Measurements from ENCODE around the gene RGS16.

RGS16 gene

GRCh38 chr1:182651339-182651724 lies 47.1 kb upstream of the RGS16 start:
- Histone ChIP-seq H3K27ac (ENCODE audit: low read length) (no peak overlapping the region), H3K9ac (ENCODE audit: low read depth, low read length) (no peak overlapping the region), H3K9me3 (ENCODE audit: insufficient read depth, low read length, severe bottlenecking) (no peaks in the 10 kb centered on the region), H3K36me3 (ENCODE audit: insufficient read depth, low read length) (no peaks in the 10 kb centered on the region), H3K4me2 (ENCODE audit: insufficient read depth, low read length) (no peak overlapping the region), H4K20me1 (ENCODE audit: insufficient read depth, low read length) (no peaks in the 10 kb centered on the region), H3K4me1 (ENCODE audit: insufficient read depth, low read length) (no peaks in the 10 kb centered on the region), H3K27me3 (ENCODE audit: insufficient read depth, low read length, poor library complexity) (no peaks in the 10 kb centered on the region), H2AFZ (ENCODE audit: low read depth, low read length) (no peak overlapping the region), H3K4me3 (ENCODE audit: low read depth in 1 of 2, low read length in 2 of 2) (no peak overlapping the region), H3K79me2 (ENCODE audit: insufficient read depth, low read length) (no peaks in the 10 kb centered on the region)
- TF ChIP-seq EZH2 (IDR thresholded peaks at IDR 0.05; ENCODE audit: borderline replicate concordance, low read depth, low read length, severe bottlenecking) (no peak), CTCF (IDR thresholded peaks at IDR 0.05; ENCODE audit: borderline replicate concordance, extremely low read depth, low read length, poor library complexity, severe bottlenecking) (no peak)
- DNase-seq (no peak), ATAC-seq (ENCODE audit: insufficient read depth, low read depth) (no peak)

- H2AFZ ChIP-seq (ENCODE audit: low read depth, low read length): no peak overlapping the region
- H3K36me3 ChIP-seq (ENCODE audit: insufficient read depth, low read length): no peaks in the 10 kb centered on the region
- TF ChIP-seq EZH2 (IDR thresholded peaks at IDR 0.05; ENCODE audit: borderline replicate concordance, low read depth, low read length, severe bottlenecking) (no peak), CTCF (IDR thresholded peaks at IDR 0.05; ENCODE audit: borderline replicate concordance, extremely low read depth, low read length, poor library complexity, severe bottlenecking) (no peak)
- H3K79me2 ChIP-seq (ENCODE audit: insufficient read depth, low read length): no peaks in the 10 kb centered on the region
- no peak overlapping the region for H3K27ac ChIP-seq (ENCODE audit: low read length)
- H3K4me3 ChIP-seq (ENCODE audit: low read depth in 1 of 2, low read length in 2 of 2): no peak overlapping the region
- no peak for DNase-seq
- no peaks in the 10 kb centered on the region for H3K4me1 ChIP-seq (ENCODE audit: insufficient read depth, low read length)
- H4K20me1 ChIP-seq (ENCODE audit: insufficient read depth, low read length): no peaks in the 10 kb centered on the region
- H3K9ac ChIP-seq (ENCODE audit: low read depth, low read length): no peak overlapping the region
- no peaks in the 10 kb centered on the region for H3K27me3 ChIP-seq (ENCODE audit: insufficient read depth, low read length, poor library complexity)
- no peak for ATAC-seq (ENCODE audit: insufficient read depth, low read depth)
- H3K4me2 ChIP-seq (ENCODE audit: insufficient read depth, low read length): no peak overlapping the region
- no peaks in the 10 kb centered on the region for H3K9me3 ChIP-seq (ENCODE audit: insufficient read depth, low read length, severe bottlenecking)
These were observed 46.6 kb upstream of the RGS16 start for GRCh38 chr1:182650678-182651338.

- H3K79me2 ChIP-seq (ENCODE audit: insufficient read depth, low read length): no peaks in the 10 kb centered on the region
- no peaks in the 10 kb centered on the region for H3K9me3 ChIP-seq (ENCODE audit: insufficient read depth, low read length, severe bottlenecking)
- H2AFZ ChIP-seq (ENCODE audit: low read depth, low read length): no peak overlapping the region
- TF ChIP-seq CTCF (IDR thresholded peaks at IDR 0.05; ENCODE audit: borderline replicate concordance, extremely low read depth, low read length, poor library complexity, severe bottlenecking) (no peak), EZH2 (IDR thresholded peaks at IDR 0.05; ENCODE audit: borderline replicate concordance, low read depth, low read length, severe bottlenecking) (no peak)
- no peaks in the 10 kb centered on the region for H3K36me3 ChIP-seq (ENCODE audit: insufficient read depth, low read length)
- H3K27me3 ChIP-seq (ENCODE audit: insufficient read depth, low read length, poor library complexity): no peaks in the 10 kb centered on the region
- ATAC-seq (ENCODE audit: insufficient read depth, low read depth): no peak
- H3K27ac ChIP-seq (ENCODE audit: low read length): no peak overlapping the region
- no peak overlapping the region for H3K9ac ChIP-seq (ENCODE audit: low read depth, low read length)
- H3K4me1 ChIP-seq (ENCODE audit: insufficient read depth, low read length): no peaks in the 10 kb centered on the region
- H3K4me3 ChIP-seq (ENCODE audit: low read depth in 1 of 2, low read length in 2 of 2): no peak overlapping the region
- no peak overlapping the region for H3K4me2 ChIP-seq (ENCODE audit: insufficient read depth, low read length)
- no peak for DNase-seq
- no peaks in the 10 kb centered on the region for H4K20me1 ChIP-seq (ENCODE audit: insufficient read depth, low read length)
These were observed 44.9 kb upstream of the RGS16 start for GRCh38 chr1:182649041-182649440.
